ENCODE data around the gene TEKT2.

Gene TEKT2

GRCh38 chr1:36133484-36133883 is 49.6 kb downstream of the TEKT2 start:
- peak; percentile 19 for DNase-seq

DNA sequence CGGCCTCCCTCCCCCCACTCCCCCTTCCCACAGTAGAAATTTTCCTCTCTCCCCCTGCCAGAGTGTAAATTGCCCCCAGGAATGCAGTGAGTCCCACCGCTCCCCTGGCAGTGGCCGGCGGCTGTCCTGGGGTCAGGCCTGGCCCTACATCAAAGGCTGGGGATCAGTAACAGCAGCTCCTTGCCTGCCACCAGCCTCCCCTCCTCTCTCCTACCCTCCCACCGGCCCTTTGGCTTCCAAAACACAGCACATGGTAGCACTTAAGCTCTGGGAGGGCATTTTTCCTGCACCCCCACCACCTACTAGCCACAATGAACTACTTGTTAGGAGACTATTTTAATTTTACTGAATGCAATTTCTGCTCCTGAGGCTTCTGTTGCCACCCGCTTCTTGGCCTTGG is 50.1 kb downstream of the TEKT2 start:
- no peak for DNase-seq

DNA sequence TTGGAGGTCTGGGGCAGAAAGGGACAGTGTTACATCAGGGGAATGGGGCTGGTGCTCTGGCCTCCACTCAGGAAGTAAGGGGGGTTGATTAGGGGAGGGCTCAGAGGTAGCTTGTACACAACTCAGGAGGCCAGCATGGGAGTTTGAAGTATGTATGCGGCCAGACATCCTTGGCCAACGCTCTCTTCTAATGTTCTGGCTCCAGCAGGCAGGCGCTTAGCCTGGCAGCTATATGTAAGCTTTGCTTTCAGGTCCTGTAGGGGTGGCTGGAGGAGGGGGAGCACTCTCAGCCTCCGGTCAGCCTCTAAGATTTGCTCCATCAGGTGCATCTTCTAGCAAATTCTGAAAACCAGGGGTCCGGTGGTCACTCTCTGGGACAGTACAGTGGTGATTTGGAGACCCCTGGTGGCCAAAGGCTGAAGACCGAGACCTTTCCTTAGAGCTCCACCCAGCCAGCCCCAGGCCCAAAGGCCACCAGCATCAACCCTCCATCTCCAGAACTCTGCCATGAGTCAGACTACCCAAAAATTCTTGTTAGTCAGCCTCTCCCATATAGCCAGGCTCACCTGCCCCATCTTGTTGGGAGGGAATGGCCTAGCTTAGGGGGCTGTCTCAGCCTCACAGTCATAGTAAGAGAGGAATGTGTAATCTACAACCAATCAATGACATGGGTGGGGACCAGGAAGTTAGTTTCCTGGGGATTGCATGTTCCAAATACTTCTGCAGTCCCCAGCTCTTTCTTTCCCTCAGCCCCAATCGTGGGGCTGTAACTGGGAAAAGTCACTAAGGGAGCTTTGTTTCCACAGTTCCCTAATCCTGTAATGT is 50.8 kb downstream of the TEKT2 start:
- no peak for DNase-seq

- no peak for DNase-seq
Observed at GRCh38 chr1:36135330-36135667, 51.4 kb downstream of the TEKT2 start.

DNA sequence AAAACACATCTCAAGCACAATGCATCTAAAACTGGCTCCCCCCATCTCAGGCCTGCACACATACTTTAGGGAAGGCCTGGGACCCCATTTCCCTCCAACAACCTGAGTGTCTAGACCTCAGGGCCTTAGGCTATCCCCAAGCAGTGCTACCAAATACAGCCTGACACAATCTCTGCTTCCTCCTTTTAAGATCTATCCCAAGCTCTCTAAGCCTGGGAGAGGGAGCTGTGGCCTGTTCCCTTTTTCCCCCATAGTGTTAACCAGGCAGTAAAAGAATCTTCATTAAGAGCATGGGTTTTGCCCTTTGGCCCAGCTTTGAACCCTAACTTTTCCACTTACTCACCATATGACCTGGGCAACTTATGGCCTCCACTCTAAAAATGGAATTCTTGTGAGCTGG is 51.9 kb downstream of the TEKT2 start:
- DNase-seq: no peak

GRCh38 chr1:36136535-36136934 is 52.6 kb downstream of the TEKT2 start:
- no peak for DNase-seq

DNA sequence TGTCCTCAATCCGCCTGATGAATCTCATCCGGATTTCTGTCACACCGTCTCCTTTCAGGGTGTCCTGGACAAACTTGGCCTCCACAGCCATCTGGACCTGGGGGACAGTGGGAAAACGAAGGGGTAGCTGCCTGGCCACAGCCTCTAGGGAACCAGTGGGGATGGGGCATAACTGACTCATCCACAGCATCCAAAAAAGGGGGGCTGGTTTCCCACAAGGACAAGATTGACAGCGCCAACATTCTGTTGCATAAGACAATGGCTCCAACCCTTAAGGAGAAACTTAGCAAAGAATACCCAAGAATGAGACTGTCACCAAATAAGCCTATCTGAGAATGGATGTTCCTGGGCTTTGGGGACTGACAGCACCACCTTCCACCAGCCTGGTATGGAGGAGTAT is 53.3 kb downstream of the TEKT2 start:
- no peak for DNase-seq

DNA sequence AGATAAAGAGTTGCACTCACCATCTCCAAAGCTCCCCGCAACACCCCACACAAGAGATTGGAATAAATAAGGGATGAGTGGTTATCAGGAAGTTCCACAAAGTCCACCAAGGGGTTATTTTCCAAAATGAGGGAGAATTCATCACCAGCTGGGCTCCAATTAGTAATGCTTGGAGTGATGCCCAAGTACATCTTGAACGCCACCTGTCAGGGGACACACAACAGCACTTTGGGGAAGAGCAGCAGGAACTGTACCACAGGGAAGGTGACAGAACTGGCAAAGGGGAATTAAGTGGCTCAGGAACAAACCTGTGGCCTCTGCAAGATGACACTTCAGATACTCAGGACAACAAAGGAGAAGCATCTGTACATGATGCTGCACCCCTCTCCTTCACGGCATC is 53.9 kb downstream of the TEKT2 start:
- DNase-seq: peak; percentile 81
